SK-N-SH (cell line): ENCODE data around the gene PIP5KL1.

Source experiments
- EP300 ChIP-seq, 2 experiments: IDR thresholded peaks; 2 replicates each; pipeline versions ENCODE4 v1.4.0 to v1.6.1; 2012; ENCODE audit warnings: borderline replicate concordance in 1 of 2, low read depth in 1 of 2, low read length in 1 of 2
- POLR2AphosphoS5 ChIP-seq: IDR thresholded peaks from 2 replicates; pipeline ENCODE4 v1.6.1; 2012; ENCODE audit warnings: low read depth, low read length
- RAD21 ChIP-seq: IDR thresholded peaks from 2 replicates; pipeline ENCODE4 v1.6.1; 2012; ENCODE audit warnings: mild to moderate bottlenecking, low read length

GRCh38 chr9:127876764-127877562 lies 53.6 kb downstream of the PIP5KL1 start:
- TF ChIP-seq RAD21 (no peak), EP300 (IDR thresholded peaks at IDR 0.05; ENCODE audit: borderline replicate concordance in 1 of 2, low read depth in 1 of 2, low read length in 1 of 2) (no peak), POLR2AphosphoS5 (no peak)
